Amniotic epithelial cell (primary cell): ENCODE measurements around the gene ANP32B.
"Not testable (repeated sequence)": the region's sequence is repeated elsewhere in the genome, so short reads cannot be mapped to it uniquely, and the experiment has no call there.

ENCODE experiments used
- DNase-seq: peaks from one replicate; pipeline ENCODE4 v3.0.0-alpha.2; 2010; ENCODE audit warnings: low read depth

The ANP32B gene

DNA sequence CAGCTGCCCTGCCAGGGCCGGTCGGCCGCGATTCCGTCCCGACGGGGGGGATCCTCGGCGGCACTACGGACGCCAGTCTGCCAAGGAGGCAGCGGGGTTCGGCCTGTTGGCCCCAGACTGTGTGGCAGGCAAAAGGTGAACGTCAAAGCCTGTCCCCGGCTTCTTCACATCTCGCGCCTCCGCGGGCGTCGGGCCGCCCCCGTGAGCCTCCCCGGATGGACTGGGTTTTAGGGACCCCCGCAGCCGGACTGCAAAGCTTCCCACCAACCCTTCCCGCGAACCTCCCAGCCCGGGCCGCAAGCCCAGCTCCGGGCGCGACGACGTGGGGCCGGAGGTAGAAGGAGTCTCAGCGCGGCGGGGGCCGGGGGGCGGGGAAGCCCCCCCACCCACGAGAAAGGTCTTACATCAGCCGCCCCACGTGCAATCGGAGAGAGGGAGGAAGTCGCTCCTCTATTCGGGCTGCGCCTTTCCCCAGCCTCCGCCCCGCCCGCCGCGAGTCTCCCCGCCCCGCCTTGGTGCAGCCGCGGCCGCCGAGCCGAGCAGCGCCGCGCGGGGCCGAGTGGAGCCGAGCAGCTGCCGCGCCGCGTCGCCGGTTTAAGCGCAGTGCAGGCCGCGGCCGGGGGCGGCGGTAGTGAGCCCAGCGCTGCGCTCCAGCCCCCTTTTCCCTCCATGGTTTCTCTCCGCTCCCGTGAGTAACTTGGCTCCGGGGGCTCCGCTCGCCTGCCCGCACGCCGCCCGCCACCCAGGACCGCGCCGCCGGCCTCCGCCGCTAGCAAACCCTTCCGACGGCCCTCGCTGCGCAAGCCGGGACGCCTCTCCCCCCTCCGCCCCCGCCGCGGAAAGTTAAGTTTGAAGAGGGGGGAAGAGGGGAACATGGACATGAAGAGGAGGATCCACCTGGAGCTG lies at the start of gene ANP32B:
TSS of gene ANP32B (plus strand) at position 659 of the 906 bp plus-strand sequence. CDS start at position 874, 215 bp downstream.
- peak; percentile 74 for DNase-seq

DNA sequence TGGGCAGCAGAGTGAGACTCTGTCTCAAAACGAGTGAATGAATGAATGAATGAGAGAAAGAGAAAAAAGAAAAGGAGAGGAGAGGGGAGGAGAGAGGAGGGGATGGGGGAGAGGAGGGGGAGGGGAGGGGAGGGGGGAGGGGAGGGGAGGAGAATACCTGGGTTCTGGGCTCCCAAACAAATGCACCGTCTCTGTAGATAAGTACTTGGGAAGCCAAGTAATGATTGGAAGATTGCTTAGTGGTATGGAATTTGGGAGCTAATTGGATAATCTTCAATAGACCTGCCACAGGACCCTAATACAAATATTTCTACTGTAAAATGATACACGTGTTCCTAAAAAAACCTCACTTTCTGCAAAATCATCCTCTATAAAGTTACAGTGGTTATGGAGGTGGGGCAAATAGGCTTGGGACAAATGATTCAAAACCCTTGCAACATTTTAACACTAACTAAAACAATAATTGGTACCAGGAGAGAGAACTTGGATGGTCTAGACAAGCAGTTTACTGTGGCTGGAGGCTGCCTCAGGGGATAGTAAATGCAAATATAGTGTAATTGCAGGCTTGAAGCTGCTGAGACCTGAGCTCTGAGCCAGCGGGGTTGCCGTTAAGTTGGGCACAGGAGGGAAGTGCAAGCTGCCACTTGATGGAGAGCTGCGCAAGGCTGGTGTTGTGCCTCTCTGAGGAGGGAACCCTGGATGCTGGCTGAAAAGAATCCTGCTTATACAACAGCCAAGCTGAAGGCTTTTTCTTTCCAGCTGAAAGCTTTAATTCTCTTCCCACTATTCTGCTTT lies 48.6 kb upstream of the ANP32B start:
- no peak for DNase-seq

DNA sequence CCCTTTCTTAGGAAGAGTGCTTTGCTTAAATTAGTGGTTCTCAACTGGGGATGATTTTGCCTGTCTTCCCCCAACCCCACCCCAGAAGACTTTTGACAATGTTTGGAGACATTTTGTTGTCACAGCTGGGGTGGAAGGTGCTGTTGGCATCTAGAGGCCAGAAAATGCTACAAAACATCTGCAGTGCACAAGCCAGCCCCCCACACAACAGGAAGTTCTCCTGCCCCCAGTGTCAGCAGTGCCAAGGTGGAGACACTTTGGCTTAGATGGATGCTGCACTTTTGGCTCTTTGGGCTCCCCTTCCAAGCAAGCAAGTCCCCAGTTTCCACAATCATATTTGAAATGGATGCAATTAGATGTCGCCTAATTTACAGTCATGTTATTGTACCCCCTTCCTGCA lies 47.9 kb upstream of the ANP32B start:
- no peak for DNase-seq

DNA sequence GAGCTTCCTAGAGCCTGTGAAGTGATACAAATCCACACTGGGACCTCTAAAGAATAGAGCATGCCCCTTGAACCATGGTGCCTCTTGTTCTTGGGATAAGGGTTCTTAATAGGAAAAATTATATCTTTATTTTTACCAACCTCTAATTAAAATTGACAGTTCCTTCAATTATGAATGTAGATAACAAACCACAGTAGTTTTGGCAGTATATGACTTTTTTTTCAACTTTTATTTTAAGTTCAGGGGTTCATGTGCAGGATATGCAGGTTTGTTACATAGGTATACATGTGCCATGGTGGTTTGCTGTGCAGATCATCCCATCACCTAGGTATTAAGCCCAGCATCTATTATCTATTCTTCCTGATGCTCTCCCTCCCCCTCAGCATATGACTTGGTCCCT lies 46.1 kb upstream of the ANP32B start:
- no peak for DNase-seq

DNA sequence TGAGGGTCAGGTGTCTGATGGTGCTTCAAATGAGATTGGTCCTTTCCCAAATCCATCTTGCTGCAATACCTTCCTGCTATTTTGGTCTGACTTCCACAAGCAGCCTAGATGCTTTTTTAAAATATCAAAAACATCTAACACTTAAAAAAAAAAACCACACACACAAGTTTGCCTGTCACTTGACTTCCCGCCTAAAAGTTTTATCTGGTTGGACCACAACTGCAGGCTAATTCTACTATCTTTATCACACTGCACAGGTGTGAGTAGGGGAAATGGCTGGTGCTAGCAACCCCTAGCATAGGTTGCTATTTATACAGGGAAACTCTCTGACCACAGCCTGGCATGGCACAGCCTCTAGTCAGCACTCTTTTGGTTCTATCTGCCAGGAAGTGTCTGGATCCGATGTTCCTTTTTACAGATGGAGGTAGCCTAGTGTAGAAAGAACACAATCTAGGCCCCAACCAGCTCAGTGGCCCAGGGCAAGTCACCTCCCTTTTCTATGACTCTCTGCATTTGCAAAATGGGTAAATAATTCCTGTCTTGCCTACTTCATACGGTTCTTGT lies 45.0 kb upstream of the ANP32B start, which contains the start of gene HEMGN:
TSS of gene HEMGN (minus strand) at position 92 of the 564 bp plus-strand sequence. CDS start at position 56, 36 bp downstream.
- DNase-seq, result no peak

DNA sequence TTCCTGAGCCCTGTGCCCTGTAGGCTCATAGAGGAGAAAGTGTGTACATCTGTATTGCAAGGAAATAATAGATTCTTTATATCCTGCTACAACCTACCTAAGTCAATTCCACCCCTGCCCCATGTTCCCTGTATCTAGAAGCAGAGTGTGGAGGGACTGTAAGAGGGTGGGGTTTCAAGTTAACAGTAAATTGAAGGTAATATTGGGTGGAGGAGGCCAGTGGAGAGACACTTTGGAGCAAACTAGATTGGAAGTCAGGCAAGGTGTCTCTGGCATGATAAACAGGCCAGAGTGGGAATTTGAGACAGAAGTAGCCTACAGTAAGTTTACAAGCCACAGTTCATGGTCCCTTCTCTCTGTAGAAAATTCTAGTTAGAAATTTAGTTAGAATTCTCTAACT lies 42.9 kb upstream of the ANP32B start:
- no peak for DNase-seq

DNA sequence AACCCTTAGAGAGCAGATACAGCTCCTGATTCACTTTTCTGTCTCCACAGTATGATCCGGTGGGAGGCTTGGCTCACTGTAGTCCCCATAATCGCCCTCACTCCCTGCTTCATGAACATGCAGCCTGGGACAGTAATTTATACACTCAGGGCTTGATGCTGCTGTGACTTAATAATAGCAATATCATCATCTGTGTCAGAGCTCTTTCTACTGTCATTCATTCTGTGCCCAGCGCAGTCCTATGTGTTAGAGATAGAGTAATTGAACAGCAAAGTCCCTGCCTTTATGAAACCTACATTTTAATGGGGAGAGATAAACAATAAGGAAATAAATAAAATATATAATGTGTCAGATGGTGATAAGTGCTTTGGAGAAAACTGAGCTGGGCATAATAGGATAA lies 42.4 kb upstream of the ANP32B start:
- no peak for DNase-seq

DNA sequence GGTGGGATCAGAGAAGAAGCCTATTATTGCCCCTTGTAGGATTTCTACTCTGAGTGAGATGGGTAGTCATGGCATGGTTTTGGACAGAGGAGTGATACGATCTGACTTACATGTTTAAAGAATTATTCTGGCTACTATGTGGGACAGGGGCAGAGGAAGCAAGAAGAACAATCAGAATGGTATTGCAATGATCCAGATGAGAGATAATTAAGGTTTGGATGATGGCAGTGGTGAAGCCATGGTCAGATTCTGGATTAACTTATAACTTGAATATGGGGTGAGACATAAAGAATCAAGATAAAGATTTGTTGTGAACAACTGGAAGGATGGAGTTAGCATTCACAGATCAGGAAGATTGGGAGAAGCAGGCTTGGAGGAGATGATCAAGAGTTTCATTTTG lies 41.8 kb upstream of the ANP32B start:
- no peak for DNase-seq

DNA sequence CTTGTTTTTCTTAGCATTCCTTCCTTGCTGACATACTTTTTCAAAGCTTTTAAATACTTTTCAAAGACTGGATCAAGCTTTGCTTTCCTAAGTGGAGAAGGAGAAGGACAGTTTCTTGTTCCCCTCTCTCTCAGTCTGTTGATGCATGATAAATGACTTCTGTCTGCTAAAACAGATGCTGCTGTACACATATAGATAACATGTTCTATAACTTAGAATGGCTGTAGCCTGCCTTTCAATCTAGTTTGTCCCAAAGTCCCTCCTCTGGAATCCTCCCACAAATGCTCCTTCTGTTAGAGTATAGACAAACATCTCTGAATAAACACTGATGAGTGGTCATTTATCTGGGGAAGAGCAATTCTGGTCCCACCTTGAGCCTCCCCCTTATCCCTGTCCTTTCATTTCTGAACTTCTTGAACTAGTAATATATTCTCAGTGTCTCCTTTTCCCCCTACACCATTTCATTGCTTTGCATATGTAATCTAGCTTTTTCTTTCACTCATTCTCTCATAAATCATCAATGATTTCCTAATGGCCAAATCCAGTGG lies 39.8 kb upstream of the ANP32B start:
- no peak for DNase-seq

DNA sequence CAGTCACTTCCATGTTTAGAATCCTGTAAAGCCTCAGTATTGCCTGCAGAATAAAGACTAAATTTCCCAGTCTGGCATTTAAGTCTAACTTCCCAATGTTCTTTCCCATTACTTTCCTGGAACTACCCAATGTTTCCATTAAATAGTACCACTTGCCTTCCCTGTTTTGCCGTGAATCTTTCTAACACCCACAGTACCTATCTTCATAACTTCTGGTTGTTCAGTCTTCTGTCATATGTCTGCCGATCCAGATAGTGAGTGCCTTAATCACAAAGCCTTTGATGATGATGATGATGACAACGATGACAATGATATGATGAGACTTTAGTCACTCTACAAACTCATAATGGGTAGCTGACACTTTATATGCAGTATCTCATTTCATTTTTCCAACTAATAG lies 38.5 kb upstream of the ANP32B start:
- DNase-seq, result no peak

DNA sequence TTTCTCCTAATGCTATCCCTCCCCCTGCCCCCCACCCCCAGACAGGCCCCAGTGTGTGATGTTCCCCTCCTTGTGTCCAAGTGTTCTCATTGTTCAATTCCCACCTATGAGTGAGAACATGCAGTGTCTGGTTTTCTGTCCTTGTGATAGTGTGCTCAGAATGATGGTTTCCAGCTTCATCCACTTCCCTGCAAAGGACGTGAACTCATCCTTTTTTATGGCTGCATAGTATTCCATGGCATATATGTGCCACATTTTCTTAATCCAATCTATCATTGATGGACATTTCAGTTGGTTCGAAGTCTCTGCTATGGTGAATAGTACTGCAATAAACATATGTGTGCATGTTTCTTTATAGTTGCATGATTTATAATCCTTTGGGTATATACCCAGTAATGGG lies 37.7 kb upstream of the ANP32B start:
- not testable (repeated sequence) for DNase-seq

DNA sequence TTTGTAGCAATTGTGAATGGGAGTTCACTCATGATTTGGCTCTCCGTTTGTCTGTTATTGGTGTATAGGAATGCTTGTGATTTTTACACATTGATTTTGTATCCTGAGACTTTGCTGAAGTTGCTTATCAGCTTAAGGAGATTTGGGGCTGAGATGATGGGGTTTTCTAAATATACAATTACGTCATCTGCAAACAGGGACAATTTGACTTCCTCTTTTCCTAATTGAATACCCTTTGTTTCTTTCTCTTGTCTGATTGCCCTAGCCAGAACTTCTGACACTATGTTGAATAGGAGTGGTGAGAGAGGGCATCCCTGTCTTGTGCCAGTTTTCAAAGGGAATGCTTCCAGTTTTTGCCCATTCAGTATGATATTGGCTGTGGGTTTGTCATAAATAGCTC lies 36.0 kb upstream of the ANP32B start:
- DNase-seq, result not testable (repeated sequence)

DNA sequence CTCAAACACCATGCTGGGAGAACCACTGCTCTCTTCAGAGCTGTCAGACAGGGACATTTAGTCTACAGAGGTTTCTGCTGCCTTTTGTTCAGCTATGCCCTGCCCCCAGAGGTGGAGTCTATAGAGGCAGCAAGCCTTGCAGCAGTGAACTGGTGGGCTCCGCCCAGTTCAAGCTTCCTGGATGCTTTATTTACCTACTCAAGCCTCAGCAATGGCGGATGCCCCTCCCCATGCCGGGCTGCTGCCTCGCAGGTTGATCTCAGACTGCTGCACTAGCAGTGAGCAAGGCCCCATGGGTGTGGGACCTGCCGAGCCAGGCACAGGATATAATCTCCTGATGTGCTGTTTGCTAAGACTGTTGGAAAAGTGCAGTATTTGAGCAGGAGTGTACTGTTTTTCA lies 32.3 kb upstream of the ANP32B start:
- not testable (repeated sequence) for DNase-seq

DNA sequence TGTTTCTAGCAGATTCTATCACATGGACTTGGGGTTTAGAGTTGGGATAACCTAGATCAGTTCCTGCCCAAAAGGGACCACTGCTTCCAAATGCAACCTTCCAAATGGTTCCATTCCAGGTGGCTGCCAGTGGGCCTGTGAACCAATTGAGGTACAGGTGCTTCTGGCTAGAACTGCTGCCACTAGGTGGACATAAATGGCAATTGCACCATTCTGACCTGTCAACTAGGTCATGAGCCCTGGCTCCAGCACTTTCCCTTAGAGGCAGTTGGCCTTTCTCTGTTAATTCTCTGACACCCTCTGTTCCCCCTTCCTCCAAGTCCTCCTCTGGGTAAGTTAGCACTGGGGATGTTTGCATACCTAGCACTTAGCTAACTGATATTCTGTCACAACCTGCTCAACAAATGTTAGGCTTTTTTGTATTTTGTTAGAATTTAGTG lies 28.6 kb upstream of the ANP32B start:
- peak; percentile 7 for DNase-seq

DNA sequence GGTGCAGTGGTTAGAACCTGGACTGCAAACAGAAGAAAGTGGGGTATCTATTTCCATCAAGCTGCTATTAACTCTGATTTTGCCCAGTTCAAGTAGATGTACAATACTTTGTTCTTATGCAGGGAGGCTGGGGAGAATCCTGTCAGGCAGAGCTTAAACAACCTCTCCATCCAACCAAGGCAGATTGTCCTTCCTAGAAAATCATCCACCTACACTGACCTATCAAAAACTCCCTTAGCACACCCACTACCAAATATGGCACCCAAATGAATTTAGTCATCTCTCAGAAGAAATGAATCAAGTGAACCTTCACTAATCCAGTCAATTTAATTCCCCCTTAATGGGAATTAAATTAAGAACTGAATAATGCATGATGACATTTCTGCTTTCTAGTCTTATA lies 26.8 kb upstream of the ANP32B start:
- DNase-seq, result no peak

DNA sequence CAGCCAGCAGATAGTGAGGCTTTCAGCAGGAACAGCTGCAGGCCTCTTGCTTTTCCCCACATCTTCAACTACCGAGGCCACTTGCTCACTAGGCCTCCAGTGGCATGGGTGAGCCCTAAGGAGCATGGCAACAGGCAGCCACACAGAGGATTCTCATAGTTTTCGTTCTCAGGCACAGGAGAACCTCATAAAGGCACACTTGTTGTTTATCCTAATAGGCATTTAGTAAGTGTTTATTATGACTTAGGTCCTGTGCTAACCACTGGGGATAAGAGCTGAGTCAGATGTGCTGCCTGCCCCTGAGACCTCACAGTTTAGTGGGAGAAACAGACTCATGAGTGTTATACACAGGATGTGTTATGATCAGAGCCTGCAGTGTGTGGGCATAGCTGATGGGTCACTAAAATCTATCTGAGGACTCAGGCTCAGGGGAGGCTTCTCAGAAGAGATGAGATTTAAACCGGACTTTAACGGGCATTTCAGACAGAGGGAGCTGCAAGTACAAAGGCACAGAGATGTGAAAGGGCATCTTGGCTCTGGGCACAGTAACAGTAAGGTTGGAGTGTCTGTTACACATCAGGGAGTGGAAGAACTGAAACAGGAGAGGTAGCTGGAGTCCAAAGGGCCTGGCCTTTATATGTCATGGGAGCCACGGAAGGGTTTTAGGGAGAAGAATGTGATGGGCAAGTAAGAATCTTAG lies 24.2 kb upstream of the ANP32B start:
- DNase-seq, result peak; percentile 76

DNA sequence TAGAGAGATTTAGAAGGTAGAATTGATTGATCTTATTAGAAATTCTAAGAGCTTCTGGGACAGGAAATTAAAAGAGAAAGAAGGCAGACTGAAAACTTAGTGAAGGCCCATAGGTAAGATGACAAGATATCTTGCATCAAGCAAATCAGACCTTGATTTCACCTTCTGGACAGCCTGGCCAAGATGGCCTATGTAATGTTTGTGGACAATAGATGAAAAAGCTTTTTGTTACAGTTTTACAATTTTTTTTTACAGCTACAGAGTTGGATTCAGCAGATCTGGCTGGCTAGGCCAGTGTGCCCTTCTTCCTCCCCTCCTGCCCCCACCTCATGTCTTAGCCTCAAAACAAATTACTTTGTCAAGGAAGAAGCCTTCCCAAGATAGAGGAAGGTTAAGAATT lies 23.6 kb upstream of the ANP32B start:
- no peak for DNase-seq

DNA sequence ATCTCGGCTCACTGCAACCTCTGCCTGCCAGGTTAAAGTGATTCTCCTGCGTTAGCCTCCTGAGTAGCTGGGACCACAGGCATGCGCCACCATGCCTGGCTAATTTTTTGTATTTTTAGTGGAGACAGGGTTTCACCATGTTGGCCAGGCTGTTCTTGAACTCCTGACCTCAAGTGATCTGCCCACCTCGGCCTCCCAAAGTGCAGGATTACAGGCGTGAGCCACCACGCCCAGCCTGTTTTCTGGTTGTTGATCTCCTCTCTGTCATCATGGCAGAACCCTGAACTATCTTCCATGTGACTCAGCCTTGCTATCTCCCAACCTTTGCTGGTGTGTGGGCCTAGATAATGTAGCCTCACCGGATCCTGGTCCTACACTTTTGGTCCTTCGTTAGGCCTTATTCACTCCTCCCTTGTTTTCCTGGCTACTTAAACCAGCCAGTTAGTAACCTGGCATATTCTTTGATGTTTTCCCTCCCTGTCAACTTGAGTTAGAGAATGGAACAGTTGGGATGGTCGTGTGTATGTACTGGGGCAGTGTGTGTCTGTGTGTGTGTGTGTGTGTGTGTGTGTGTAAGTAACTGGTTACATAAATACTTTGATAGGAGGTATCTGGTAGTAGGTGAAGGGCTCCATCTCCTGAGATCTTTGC lies 22.3 kb upstream of the ANP32B start:
- not testable (repeated sequence) for DNase-seq

DNA sequence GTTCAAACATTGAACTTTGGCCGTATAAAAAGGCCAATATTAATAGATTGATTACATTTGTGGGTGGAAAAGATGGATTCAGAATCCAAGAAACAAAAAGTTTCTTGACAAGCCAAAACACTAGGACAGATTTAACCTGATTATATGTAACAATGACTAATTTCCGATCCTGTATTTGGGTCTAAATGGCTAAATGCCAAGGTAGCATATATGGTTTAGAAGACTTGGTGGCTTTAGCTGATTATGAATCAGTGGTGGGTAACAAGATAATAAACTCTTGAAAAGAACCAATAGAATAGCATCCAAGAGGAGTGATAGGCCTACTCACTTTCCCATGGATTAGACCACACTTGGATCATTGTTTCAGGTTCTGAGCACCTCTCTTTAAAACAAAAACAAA lies 21.8 kb upstream of the ANP32B start:
- DNase-seq, result no peak

DNA sequence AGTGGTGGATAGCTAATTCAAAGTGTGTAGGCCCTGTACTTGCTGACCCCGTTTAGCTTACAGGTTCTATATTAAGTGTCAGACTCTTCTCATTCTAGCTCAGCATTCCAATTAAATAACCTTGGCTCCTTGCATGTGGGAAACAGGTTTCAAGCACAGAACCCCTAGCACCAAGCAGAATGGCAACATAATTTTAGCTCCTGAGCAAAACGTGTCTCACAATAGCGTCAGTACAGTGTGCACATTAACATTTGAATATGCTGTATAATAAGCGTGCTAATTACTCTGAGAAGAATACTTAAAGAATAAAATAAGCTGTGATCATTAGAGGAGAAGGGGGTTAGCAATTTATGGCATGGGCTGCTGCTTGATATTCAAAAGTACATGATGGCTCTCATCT lies 21.0 kb upstream of the ANP32B start:
- no peak for DNase-seq

DNA sequence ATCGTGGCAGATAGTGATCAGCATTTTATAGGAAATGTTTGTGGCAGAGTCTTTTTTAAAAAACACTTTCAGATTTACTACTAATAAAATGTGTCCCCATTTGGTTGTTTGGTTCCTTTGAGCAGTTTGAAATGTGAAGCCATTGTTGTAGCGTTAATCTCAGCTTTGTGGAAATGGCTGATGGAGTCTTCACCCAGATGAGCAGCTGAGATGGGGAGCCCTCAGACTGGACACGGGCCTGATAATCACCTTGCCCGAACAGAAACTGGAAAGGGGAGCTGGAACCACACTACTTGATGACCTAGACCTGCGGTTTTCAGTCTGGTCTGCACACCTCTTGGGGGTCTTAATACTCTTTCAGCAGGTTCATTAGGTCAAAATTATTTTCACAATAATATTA lies 20.6 kb upstream of the ANP32B start:
- no peak for DNase-seq
